NOMO-1 treated with DMSO at 0.1 percent for 48 hours (cell line): ENCODE results near the gene KRT78.
A peak's percentile ranks its signal among the peaks of the same experiment; 100 is the strongest.
"Not testable (repeated sequence)": the region's sequence is repeated elsewhere in the genome, so short reads cannot be mapped to it uniquely, and the experiment has no call there.

Experiments
- DNase-seq: peaks from one replicate; lab custom pipeline; 2025; ENCODE audit not compliant: unreplicated experiment; lab: John Stamatoyannopoulos, UW

Gene KRT78

GRCh38 chr12:52871291-52872039 is 22.7 kb upstream of the KRT78 start:
- DNase-seq, result no peak

- peak; percentile 40 for DNase-seq
Observed at GRCh38 chr12:52870361-52871290, 21.8 kb upstream of the KRT78 start.

DNA sequence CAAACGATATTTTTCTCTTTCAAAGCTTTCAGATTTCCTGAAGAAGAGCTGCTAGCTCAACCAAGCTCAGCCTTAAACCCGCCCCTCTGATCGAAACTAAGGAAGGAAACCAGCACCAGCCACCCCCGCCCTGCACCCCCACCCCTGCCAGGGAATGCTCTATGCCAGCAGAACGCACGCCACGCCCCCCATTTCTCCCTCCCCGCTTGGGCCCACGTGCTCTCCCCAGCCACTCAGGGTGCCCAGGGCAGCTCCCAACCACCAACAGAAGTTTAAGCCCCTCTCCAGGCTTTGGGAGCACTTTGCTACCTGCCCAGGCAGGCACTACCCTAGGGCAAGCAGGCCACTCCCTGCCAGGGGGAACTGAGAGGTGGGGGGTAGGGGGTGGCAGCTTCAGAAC is 18.8 kb upstream of the KRT78 start:
- DNase-seq, result peak; percentile 10

DNA sequence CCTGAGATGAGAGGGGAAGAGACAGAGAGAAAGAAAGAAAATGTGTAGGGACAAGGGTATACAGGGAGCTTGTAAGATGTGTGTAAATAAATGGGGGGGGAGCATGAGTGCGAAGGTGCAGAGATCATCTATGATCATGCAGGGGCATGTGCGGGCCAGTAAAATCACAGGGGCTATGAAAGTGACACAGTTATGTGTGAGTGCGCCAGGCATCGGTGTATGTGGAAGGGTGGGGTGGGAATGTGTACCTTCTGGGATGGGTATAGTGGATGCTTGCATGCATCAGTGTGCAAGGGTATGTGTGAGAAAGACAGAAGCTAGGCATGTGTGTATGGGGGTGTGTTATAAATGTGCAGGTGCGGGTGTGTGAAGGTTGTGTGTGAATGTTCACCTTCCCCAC is 18.4 kb upstream of the KRT78 start:
- no peak for DNase-seq

GRCh38 chr12:52865090-52865944 is 16.5 kb upstream of the KRT78 start:
- peak; percentile 4 for DNase-seq

GRCh38 chr12:52862023-52862422 is 13.2 kb upstream of the KRT78 start:
- DNase-seq, result no peak

DNA sequence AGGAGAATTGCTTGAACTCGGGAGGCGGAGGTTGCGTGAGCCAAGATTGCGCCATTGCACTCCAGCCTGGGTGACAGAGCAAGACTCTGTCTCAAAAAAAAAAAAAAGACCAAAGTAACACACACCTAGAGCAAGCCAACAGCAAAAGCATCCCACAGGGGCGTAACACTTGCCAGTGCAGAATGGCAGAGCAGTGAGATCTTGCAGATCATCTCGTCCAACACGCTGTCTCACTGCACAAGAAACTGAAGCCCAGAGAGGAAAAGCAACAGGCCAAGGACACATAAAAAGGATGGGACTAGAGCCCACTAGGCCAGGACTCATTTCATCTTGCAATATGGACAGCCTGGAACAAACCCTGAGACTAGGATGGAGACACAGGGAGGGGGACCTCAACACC is 12.7 kb upstream of the KRT78 start:
- no peak for DNase-seq

DNA sequence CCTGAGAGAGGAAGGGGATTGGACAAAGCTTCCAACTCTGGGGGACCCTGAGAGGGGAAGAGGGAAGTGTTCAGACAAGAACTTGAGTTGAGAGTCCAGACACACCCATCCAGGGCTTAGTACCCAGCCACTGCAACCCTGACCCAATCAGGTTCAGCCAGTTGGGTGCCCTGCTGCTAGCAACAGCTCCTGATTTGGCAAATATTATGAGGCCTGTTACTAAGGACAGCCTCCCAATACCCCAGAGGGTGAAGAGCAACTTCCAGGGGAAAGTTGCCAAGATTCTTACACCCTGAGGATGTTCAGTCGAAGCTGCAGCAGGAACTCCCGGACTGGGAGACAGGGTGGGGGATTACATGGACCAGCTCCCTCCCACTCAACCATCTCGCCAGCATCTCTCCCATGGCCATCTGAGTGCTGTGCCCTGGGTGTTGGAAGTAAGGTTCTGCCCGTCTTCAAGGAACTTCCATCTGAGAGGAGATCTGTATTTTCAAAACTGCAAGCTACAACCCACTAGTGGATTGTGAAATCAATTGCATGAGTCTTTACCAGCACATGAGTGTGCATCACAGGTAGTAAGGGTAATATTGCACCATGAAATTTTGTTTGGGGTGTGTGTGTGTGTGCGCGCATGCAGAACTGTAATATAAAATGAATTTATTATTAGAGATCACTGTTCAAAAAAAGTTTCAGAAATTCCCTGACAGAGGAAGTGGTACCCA is 11.5 kb upstream of the KRT78 start:
- DNase-seq, result no peak

GRCh38 chr12:52857500-52857899 is 8.7 kb upstream of the KRT78 start:
- DNase-seq, result no peak

GRCh38 chr12:52856787-52857186 is 8.0 kb upstream of the KRT78 start:
- no peak for DNase-seq

- not testable (repeated sequence) for DNase-seq
Observed at GRCh38 chr12:52856077-52856476, 7.3 kb upstream of the KRT78 start.

DNA sequence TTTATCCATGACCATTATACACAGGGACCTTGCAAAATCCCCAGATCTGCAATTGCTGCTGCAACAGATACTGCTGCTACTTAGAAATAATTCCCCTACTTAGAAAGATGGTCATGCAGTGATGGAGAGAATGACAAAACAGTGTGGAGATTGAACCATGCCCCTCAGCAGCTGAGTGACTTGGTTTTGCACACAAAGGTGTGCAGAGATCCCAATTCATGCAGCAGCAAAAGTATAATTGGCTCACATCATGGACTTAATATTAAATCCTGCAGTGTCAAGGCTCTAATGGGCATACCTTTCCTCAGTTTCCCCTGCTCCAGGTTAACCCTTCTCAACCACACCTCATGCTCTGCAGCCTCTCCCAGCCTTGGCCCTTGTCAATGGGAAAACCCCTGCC is 3.0 kb upstream of the KRT78 start:
- no peak for DNase-seq

DNA sequence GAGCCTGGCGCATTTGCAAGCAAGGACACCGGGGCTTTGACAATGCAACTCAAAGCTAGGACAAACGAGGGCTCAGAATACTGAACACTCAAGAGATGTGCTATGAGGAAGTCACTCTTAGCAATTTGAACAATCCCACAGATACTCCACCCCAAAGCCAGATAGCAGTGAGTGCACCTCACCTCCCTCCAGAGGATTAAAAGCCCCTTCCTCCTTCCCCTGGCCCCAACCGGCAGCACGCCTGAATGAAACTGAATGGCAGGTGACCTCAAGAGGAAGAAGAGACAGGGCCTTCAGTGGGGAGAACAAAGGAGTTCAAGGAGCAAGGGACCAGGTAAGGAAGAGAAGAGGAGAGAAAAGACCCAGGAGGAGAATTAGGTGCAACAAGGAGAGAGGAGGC is 1.9 kb upstream of the KRT78 start:
- DNase-seq, result no peak

DNA sequence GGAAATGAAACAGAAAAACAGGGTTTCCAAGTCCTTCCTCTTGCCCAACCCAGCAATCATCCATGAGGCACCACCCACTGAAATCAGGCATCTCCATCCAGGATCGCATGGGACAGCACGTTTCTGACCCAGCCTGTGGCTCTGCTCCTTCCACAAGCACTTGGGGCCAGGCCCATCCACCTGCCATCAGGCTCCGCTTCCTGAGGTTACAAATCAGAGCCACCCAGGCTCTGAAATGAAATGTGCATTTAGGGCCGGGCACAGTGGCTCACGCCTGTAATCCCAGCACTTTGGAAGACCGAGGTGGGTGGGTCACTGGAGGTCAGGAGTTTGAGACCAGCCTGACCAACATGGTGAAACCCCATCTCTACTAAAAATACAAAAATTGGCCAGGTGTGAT is 717 bp upstream of the KRT78 start:
- no peak for DNase-seq

GRCh38 chr12:52847335-52848102 is 1.3 kb downstream of the KRT78 start:
- DNase-seq, result no peak

GRCh38 chr12:52846356-52846970 is 2.3 kb downstream of the KRT78 start:
- DNase-seq, result no peak

- DNase-seq, result no peak
Observed at GRCh38 chr12:52845946-52846345, 2.8 kb downstream of the KRT78 start.

GRCh38 chr12:52844386-52844785 is 4.4 kb downstream of the KRT78 start:
- DNase-seq, result no peak

DNA sequence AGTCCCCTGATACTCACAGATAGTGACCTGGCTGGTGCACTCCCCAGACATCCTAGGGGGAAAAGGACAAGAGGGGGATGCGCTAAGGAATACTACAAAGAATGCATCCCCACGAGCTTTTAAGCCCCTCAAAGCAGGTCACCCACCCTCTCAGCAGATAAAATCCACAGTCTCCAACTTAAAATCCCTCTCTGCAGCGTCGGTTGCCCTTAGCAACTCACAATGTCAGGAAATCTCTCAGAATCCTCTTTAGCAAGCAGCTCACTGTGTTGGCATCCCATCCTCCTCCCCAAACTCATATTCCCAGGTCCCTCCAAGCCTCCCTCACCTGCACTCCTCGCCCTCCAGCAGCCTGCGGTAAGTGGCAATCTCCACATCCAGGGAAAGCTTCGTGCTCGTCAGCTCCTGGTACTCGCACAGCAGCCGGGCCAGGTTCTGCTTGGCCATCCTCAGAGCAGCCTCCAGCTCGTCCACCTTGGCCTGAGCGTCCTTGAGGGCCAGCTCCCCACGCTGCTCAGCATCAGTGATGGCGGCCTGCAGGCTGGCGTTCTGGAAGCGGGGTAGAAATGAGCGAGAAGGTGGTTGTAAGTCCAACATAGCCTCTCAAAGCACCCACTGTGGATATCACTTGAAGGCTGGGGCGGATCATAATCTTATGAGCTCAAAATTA is 9.2 kb downstream of the KRT78 start:
- DNase-seq, result no peak
